Measurements from ENCODE around the gene NPEPPS.
A peak's percentile ranks its signal among the peaks of the same experiment; 100 is the strongest.
"Not testable (repeated sequence)": the region's sequence is repeated elsewhere in the genome, so short reads cannot be mapped to it uniquely, and the experiment has no call there.

The NPEPPS gene

GRCh38 chr17:47500620-47501019, 30.3 kb upstream of the NPEPPS start:
- H3K18ac ChIP-seq (ENCODE audit: low read depth in 1 of 2, low read length in 2 of 2); H3K9me3 ChIP-seq (ENCODE audit: control insufficient read depth, low read length); H2AK5ac ChIP-seq (ENCODE audit: low read length, severe bottlenecking); H3K9ac ChIP-seq (ENCODE audit: low read length); H2AFZ ChIP-seq (ENCODE audit: low read depth, low read length); H2BK12ac ChIP-seq (ENCODE audit: low read length in 2 of 2); H3K4ac ChIP-seq (ENCODE audit: low read depth in 1 of 2, low read length in 2 of 2); H3K23ac ChIP-seq (ENCODE audit: low read length in 2 of 2); H3K36me3 ChIP-seq (ENCODE audit: control insufficient read depth in 1 of 2, insufficient read depth in 2 of 2, low read depth in 1 of 2, low read length in 2 of 2); H3K79me1 ChIP-seq (replicated peaks; ENCODE audit: low read length, poor library complexity, severe bottlenecking); H4K8ac ChIP-seq (ENCODE audit: low read length); H4K91ac ChIP-seq (ENCODE audit: low read length); H3K27me3 ChIP-seq (ENCODE audit: control insufficient read depth in 1 of 2, insufficient read depth in 1 of 2, low read length in 2 of 2); H3K27ac ChIP-seq (ENCODE audit: low read length, poor library complexity, severe bottlenecking); H3K4me2 ChIP-seq (ENCODE audit: low read length, poor library complexity, severe bottlenecking); H3K4me1 ChIP-seq (ENCODE audit: control insufficient read depth, insufficient read depth, low read depth, low read length); H2BK120ac ChIP-seq (ENCODE audit: low read depth, low read length); H2BK15ac ChIP-seq (ENCODE audit: low read depth, poor library complexity, severe bottlenecking); H3K4me3 ChIP-seq (ENCODE audit: insufficient read depth in 1 of 2, low read depth in 1 of 2, low read length in 2 of 2); H3K14ac ChIP-seq (ENCODE audit: low read length in 2 of 2); H2BK5ac ChIP-seq (ENCODE audit: low read depth, low read length, poor library complexity, severe bottlenecking): not testable (repeated sequence)
- no CpG with 5 or more reads among the region's 4 CpGs for WGBS
- DNase-seq: peak; percentile 53

DNA sequence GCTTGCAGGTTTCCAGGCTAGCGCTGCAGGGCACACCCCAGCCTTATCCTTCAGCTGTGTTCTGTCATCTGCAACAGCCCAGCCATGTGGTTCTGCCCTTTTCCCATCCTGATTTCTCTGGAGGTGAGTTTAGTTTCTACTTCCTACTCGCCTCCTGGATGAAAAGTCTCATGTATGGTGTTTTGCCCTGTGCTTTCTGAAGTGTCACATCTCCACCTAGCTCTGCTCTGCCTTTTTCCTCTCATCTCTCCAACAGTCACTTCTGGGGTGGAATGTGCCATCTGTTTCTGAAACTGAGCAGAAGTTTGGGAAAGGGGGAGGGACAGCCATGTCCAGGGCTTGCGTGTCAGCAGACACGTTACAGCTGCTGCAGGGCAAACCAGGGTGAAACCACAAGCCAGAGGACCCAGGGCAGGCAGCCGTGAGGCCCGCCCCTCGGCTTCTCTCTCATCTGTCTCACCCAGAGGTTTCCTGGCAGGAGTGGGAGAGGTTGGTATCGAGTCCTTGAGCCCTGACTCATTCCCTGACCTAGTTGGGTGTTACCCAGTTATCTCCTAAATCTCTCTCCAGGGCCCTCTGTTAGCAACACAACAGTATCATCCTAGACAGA, 28.7 kb upstream of the NPEPPS start:
- Histone ChIP-seq H3K18ac (ENCODE audit: low read depth in 1 of 2, low read length in 2 of 2) (peak overlapping the region in 1 of 2 experiments; percentile 4), H3K9ac (ENCODE audit: low read length) (peak overlapping the region; percentile 68), H2BK12ac (ENCODE audit: low read length in 2 of 2) (peak overlapping the region in 1 of 2 experiments; percentile 77), H3K4me2 (ENCODE audit: low read length, poor library complexity, severe bottlenecking) (peak overlapping the region; percentile 27), H3K4me3 (ENCODE audit: insufficient read depth in 1 of 2, low read depth in 1 of 2, low read length in 2 of 2) (peak overlapping the region in 1 of 2 experiments; percentile 53), H3K27ac (ENCODE audit: low read length, poor library complexity, severe bottlenecking) (peak overlapping the region; percentile 80)
- H2AK5ac ChIP-seq (ENCODE audit: low read length, severe bottlenecking); H3K4me1 ChIP-seq (ENCODE audit: control insufficient read depth, insufficient read depth, low read depth, low read length); H2BK5ac ChIP-seq (ENCODE audit: low read depth, low read length, poor library complexity, severe bottlenecking); H3K79me1 ChIP-seq (replicated peaks; ENCODE audit: low read length, poor library complexity, severe bottlenecking); H3K23ac ChIP-seq (ENCODE audit: low read length in 2 of 2); H3K27me3 ChIP-seq (ENCODE audit: control insufficient read depth in 1 of 2, insufficient read depth in 1 of 2, low read length in 2 of 2); H2BK120ac ChIP-seq (ENCODE audit: low read depth, low read length); H3K36me3 ChIP-seq (ENCODE audit: control insufficient read depth in 1 of 2, insufficient read depth in 2 of 2, low read depth in 1 of 2, low read length in 2 of 2); H3K4ac ChIP-seq (ENCODE audit: low read depth in 1 of 2, low read length in 2 of 2); H2BK15ac ChIP-seq (ENCODE audit: low read depth, poor library complexity, severe bottlenecking); H2AFZ ChIP-seq (ENCODE audit: low read depth, low read length); H3K14ac ChIP-seq (ENCODE audit: low read length in 2 of 2); H4K8ac ChIP-seq (ENCODE audit: low read length); H4K91ac ChIP-seq (ENCODE audit: low read length); H3K9me3 ChIP-seq (ENCODE audit: control insufficient read depth, low read length): not testable (repeated sequence)
- WGBS: 0% methylated on average over 1 of the region's 8 CpGs
- DNase-seq: peak; percentile 79

DNA sequence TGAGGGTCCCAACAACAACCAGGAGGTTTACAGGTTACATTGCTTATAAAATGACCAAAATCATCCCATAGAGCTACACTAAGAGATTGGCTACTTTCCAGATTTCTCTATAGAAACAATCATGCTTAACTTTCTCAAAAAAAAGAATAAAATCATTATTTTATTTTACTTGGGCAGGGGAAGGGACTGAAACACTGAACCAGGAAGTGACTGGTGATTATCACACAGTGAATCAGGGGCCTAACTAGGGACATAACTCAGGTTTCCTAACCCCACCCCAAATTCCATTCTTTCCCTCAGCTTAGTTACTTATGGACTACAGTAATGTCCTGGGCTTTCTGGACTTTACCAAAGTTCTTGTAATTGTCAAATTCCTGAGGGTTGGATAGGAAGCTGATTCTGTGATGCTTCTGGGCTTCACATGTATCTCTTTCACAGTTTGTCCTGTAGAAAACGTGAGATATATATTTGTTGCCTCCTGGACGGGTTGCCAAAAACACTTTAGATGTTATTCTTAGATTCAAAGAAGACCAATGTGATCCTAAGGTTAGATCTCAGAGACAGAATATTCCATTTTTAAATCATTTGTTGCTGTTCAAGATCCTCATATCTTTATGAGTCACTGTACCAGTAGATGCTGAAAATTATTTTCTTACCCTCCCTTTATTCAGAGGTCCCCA, 28.0 kb upstream of the NPEPPS start:
- not testable (repeated sequence) for H3K27me3 ChIP-seq (ENCODE audit: control insufficient read depth in 1 of 2, insufficient read depth in 1 of 2, low read length in 2 of 2); H3K9me3 ChIP-seq (ENCODE audit: control insufficient read depth, low read length); H4K8ac ChIP-seq (ENCODE audit: low read length); H3K14ac ChIP-seq (ENCODE audit: low read length in 2 of 2); H2BK120ac ChIP-seq (ENCODE audit: low read depth, low read length); H3K36me3 ChIP-seq (ENCODE audit: control insufficient read depth in 1 of 2, insufficient read depth in 2 of 2, low read depth in 1 of 2, low read length in 2 of 2); H3K4me1 ChIP-seq (ENCODE audit: control insufficient read depth, insufficient read depth, low read depth, low read length); H3K23ac ChIP-seq (ENCODE audit: low read length in 2 of 2); H2AFZ ChIP-seq (ENCODE audit: low read depth, low read length); H3K4me2 ChIP-seq (ENCODE audit: low read length, poor library complexity, severe bottlenecking); H3K4me3 ChIP-seq (ENCODE audit: insufficient read depth in 1 of 2, low read depth in 1 of 2, low read length in 2 of 2); H3K18ac ChIP-seq (ENCODE audit: low read depth in 1 of 2, low read length in 2 of 2); H3K79me1 ChIP-seq (replicated peaks; ENCODE audit: low read length, poor library complexity, severe bottlenecking); H2BK5ac ChIP-seq (ENCODE audit: low read depth, low read length, poor library complexity, severe bottlenecking); H3K4ac ChIP-seq (ENCODE audit: low read depth in 1 of 2, low read length in 2 of 2); H2AK5ac ChIP-seq (ENCODE audit: low read length, severe bottlenecking); H2BK15ac ChIP-seq (ENCODE audit: low read depth, poor library complexity, severe bottlenecking); H4K91ac ChIP-seq (ENCODE audit: low read length); H2BK12ac ChIP-seq (ENCODE audit: low read length in 2 of 2)
- H3K9ac ChIP-seq (ENCODE audit: low read length): peak overlapping the region; percentile 68
- no CpG with 5 or more reads among the region's 2 CpGs for whole genome bisulfite sequencing
- H3K27ac ChIP-seq (ENCODE audit: low read length, poor library complexity, severe bottlenecking): peak overlapping the region; percentile 86
- peak; percentile 58 for DNase-seq

GRCh38 chr17:47511701-47512146, 19.2 kb upstream of the NPEPPS start:
- H3K27ac ChIP-seq (ENCODE audit: low read length, poor library complexity, severe bottlenecking); DNase-seq; H2BK120ac ChIP-seq (ENCODE audit: low read depth, low read length); H3K14ac ChIP-seq (ENCODE audit: low read length in 2 of 2); H3K18ac ChIP-seq (ENCODE audit: low read depth in 1 of 2, low read length in 2 of 2); H2AFZ ChIP-seq (ENCODE audit: low read depth, low read length); H3K27me3 ChIP-seq (ENCODE audit: control insufficient read depth in 1 of 2, insufficient read depth in 1 of 2, low read length in 2 of 2); H3K9ac ChIP-seq (ENCODE audit: low read length); H2BK5ac ChIP-seq (ENCODE audit: low read depth, low read length, poor library complexity, severe bottlenecking); H3K79me1 ChIP-seq (replicated peaks; ENCODE audit: low read length, poor library complexity, severe bottlenecking); H2BK15ac ChIP-seq (ENCODE audit: low read depth, poor library complexity, severe bottlenecking); H4K91ac ChIP-seq (ENCODE audit: low read length); H2AK5ac ChIP-seq (ENCODE audit: low read length, severe bottlenecking); H3K36me3 ChIP-seq (ENCODE audit: control insufficient read depth in 1 of 2, insufficient read depth in 2 of 2, low read depth in 1 of 2, low read length in 2 of 2); H3K23ac ChIP-seq (ENCODE audit: low read length in 2 of 2); H3K4me3 ChIP-seq (ENCODE audit: insufficient read depth in 1 of 2, low read depth in 1 of 2, low read length in 2 of 2); H3K9me3 ChIP-seq (ENCODE audit: control insufficient read depth, low read length); H2BK12ac ChIP-seq (ENCODE audit: low read length in 2 of 2); H3K4me2 ChIP-seq (ENCODE audit: low read length, poor library complexity, severe bottlenecking); H3K4ac ChIP-seq (ENCODE audit: low read depth in 1 of 2, low read length in 2 of 2); H4K8ac ChIP-seq (ENCODE audit: low read length); H3K4me1 ChIP-seq (ENCODE audit: control insufficient read depth, insufficient read depth, low read depth, low read length): not testable (repeated sequence)
- WGBS: 25% methylated on average over 3 of the region's 3 CpGs
